GM11168 (cell line): Measurements from ENCODE around the gene BZW1.

ENCODE experiments used
- in situ Hi-C: fragments of 300-500 bp; cut with MboI; formaldehyde crosslinking; loops from one replicate; pipeline ENCODE4 v1.12.0; 2022; ENCODE audit warnings: low sequenced_read_pairs; ENCODE audit not compliant: unreplicated experiment

Gene BZW1

GRCh38 chr2:200811333-200812121 is at the start of gene BZW1:
Gene BZW1 (plus strand): TSS chr2:200811910. CDS start chr2:200813218, 1,308 bp downstream.
- in situ Hi-C loops: no loop called here

GRCh38 chr2:200762127-200762526 is 49.6 kb upstream of the BZW1 start:
- in situ Hi-C loops: no loop called here

GRCh38 chr2:200763422-200763821 is 48.3 kb upstream of the BZW1 start:
- in situ Hi-C loops: no loop called here

- in situ Hi-C loops: no loop called here
These were observed 46.4 kb upstream of the BZW1 start for GRCh38 chr2:200765139-200765951.

GRCh38 chr2:200765995-200766660 is 45.6 kb upstream of the BZW1 start:
- in situ Hi-C loops: no loop called here

- in situ Hi-C loops: no loop called here
These were observed 44.4 kb upstream of the BZW1 start for GRCh38 chr2:200767111-200767885.

GRCh38 chr2:200770847-200771246 is 40.9 kb upstream of the BZW1 start:
- in situ Hi-C loops: no loop called here

- in situ Hi-C loops: no loop called here
These were observed 39.1 kb upstream of the BZW1 start for GRCh38 chr2:200772620-200773019.

GRCh38 chr2:200773083-200773482 is 38.6 kb upstream of the BZW1 start:
- in situ Hi-C loops: no loop called here

GRCh38 chr2:200774920-200775319 is 36.8 kb upstream of the BZW1 start:
- in situ Hi-C loops: no loop called here

- in situ Hi-C loops: no loop called here
These were observed 34.4 kb upstream of the BZW1 start for GRCh38 chr2:200777275-200777674.

- in situ Hi-C loops: no loop called here
These were observed 33.7 kb upstream of the BZW1 start for GRCh38 chr2:200778038-200778437.

GRCh38 chr2:200779214-200779613 is 32.5 kb upstream of the BZW1 start:
- in situ Hi-C loops: no loop called here

GRCh38 chr2:200781616-200782015 is 30.1 kb upstream of the BZW1 start:
- in situ Hi-C loops: no loop called here

- in situ Hi-C loops: no loop called here
These were observed 29.5 kb upstream of the BZW1 start for GRCh38 chr2:200782251-200782650.

GRCh38 chr2:200784215-200784614 is 27.5 kb upstream of the BZW1 start:
- in situ Hi-C loops: no loop called here

GRCh38 chr2:200786423-200786822 is 25.3 kb upstream of the BZW1 start:
- in situ Hi-C loops: no loop called here

GRCh38 chr2:200786826-200787225 is 24.9 kb upstream of the BZW1 start:
- in situ Hi-C loops: no loop called here

GRCh38 chr2:200787351-200788120 is 24.2 kb upstream of the BZW1 start:
- in situ Hi-C loops: no loop called here
